Right cardiac atrium (tissue), 5 donors: Measurements from ENCODE around the gene IL12RB1. TPM values are rescaled to one million over a fixed set of nuclear protein-coding genes. Genes with fewer than 3 reads are reported as not detected.
A peak's percentile ranks its signal among the peaks of the same experiment; 100 is the strongest.

Experiments used
- ATAC-seq, 2 donors: fragments of 200-7000 bp; cut with Tn5 transposase; one replicate each; pipeline versions ENCODE4 v1.8.0 to v1.9.1; 2020; ENCODE audit warnings: moderate library complexity in 2 of 2, mild to moderate bottlenecking in 1 of 2
- DNase-seq, 3 donors: peaks; one replicate each; pipeline ENCODE4 v3.0.0-alpha.2; 2020
- H3K27ac ChIP-seq: one replicate; pipeline ENCODE4 v1.5.1; 2013; ENCODE audit warnings: mild to moderate bottlenecking, low read length, control low read depth, moderate library complexity
- H3K27me3 ChIP-seq: one replicate; pipeline ENCODE4 v1.6.1; 2013; ENCODE audit not compliant: control insufficient read depth, insufficient read depth
- H3K4me1 ChIP-seq: one replicate; pipeline ENCODE4 v1.6.1; 2013; ENCODE audit warnings: low read length; ENCODE audit not compliant: control insufficient read depth, insufficient read depth
- H3K4me3 ChIP-seq: one replicate; pipeline ENCODE4 v1.5.1; 2013; ENCODE audit warnings: low read length, control low read depth
- H3K9me3 ChIP-seq: one replicate; pipeline ENCODE4 v1.6.1; 2013; ENCODE audit warnings: low read length; ENCODE audit not compliant: control insufficient read depth
- WGBS: extraction: QIAGEN DNeasy Blood & Tissue Kit; methylation state at CpG from one replicate; pipeline ENCODE4 v1.1.7; 2013; 5-methylcytosine and 5-hydroxymethylcytosine counted together
- intact Hi-C, 4 donors: fragments of 100-400 bp; cut with DNase I; formaldehyde crosslinking; loops; one replicate each; pipeline versions ENCODE4 v1.11.0 to v1.14.0; 2022 to 2023
- polyA plus RNA-seq: library from polyadenylated mRNA; stranded (reverse); fragments of 200-250 nt; gene quantifications from one replicate; pipeline ENCODE4 v1.2.3, GENCODE V29; 2013
- total RNA-seq, 4 donors: library from RNA; stranded (reverse); fragmentation: NEBNext Ultra II Directional; extraction: Animal tissue kit (Norgen Biotek cat#: 25700); gene quantifications; one replicate each; pipeline ENCODE4 v1.2.1, GENCODE V29; 2021
- donor health status: healthy with polysubstance abuse.
- donor health status: DM: no; HTN: yes; CAD: no.
- donor health status: DM: no; HTN: no; CAD: no.
- donor health status: DM: no; HTN: yes; CAD: no; lungs with severe emphysema.
- donor health status: DM: yes; HTN: yes; CAD: no.

IL12RB1 gene
- total and polyA plus RNA-seq, 5 donors, result 0.32 to 1.6 (median 0.83) TPM

- WGBS, result 85% methylated on average over 8 of the region's 8 CpGs
- ATAC-seq (no peak), DNase-seq (no peak)
- no peak overlapping the region for H3K4me3 ChIP-seq
- no peaks in the 10 kb centered on the region for H3K9me3 ChIP-seq
- intact Hi-C loops, result no loop called here
- H3K27ac ChIP-seq, result no peak overlapping the region
- H3K4me1 ChIP-seq, result no peaks in the 10 kb centered on the region
- H3K27me3 ChIP-seq, result no peaks in the 10 kb centered on the region
Measured at GRCh38 chr19:18085702-18086457, 854 bp downstream of the IL12RB1 start.

DNA sequence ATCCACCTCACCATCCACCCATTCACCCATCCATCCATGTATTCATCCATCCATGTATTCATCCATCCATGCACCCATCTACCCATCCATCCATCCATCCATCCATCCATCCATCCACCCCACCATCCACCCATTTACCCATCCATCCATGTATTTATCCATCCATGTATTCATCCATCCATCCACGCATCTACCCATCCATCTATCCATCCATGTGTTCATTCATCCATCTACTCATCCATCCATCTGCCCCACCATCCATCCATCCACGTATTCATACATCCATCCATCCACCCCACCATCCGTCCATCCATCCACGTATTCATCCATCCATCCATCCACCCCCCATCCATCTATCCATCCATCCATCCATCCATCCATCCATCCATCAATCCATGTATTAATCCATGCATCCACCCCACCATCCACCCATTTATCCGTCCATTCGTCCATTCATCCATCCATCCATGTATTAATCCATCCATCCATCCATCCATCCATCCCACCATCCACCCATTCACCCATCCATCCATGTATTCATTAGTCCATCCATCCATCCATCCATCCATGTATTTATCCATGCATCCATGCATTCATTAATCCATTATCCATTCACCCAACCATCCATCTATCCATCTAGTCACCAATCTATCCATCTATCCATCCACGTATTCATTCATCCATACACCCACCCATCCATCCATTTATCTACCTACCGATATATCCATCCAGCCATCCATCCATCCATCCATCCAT lies 2.6 kb downstream of the IL12RB1 start:
- no peak overlapping the region for H3K27ac ChIP-seq
- ATAC-seq, result no peak

GRCh38 chr19:18074192-18074591 lies 12.5 kb downstream of the IL12RB1 start:
- WGBS, result 75% methylated on average over 9 of the region's 9 CpGs
- no peak for ATAC-seq
- no peak overlapping the region for H3K27ac ChIP-seq

More for the DNA sequence above, 2.6 kb downstream of the IL12RB1 start:
- Histone ChIP-seq H3K27me3 (no peaks in the 10 kb centered on the region), H3K4me3 (no peak overlapping the region), H3K9me3 (no peaks in the 10 kb centered on the region), H3K4me1 (no peaks in the 10 kb centered on the region)
- WGBS, result 70% methylated on average over 8 of the region's 8 CpGs
- no peak for DNase-seq
- intact Hi-C loops, result no loop called here

DNA sequence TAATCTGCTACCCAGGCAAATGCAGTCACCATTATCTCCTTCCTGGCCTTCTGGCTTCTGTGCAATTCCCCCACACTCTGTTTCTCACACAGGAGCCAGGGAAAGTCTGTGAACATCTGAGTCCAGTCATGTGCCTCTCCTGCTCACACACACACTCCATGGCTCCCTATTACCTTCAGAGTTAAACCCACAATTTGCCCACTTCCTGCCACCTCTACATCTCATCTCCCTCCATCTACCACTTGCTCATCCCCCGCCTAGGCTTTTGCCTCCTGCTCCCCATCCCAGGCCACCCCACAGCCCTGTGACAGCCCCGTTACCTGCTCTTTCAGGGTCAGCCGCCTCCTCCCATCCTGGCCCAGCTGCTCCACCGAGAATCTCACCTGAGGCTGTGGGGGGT lies 13.5 kb downstream of the IL12RB1 start:
- no peak overlapping the region for H3K27ac ChIP-seq
- DNase-seq, result no peak
- H3K9me3 ChIP-seq, result no peaks in the 10 kb centered on the region
- H3K4me3 ChIP-seq, result no peak overlapping the region
- ATAC-seq, result no peak
- no peaks in the 10 kb centered on the region for H3K27me3 ChIP-seq
- no peaks in the 10 kb centered on the region for H3K4me1 ChIP-seq
- 81% methylated on average over 4 of the region's 4 CpGs for WGBS
- intact Hi-C loops, result no loop called here

More at GRCh38 chr19:18074192-18074591, 12.5 kb downstream of the IL12RB1 start:
- no peak for DNase-seq
- Histone ChIP-seq H3K27me3 (no peaks in the 10 kb centered on the region), H3K4me3 (no peak overlapping the region), H3K4me1 (no peaks in the 10 kb centered on the region), H3K9me3 (no peaks in the 10 kb centered on the region)
- intact Hi-C loops, result no loop called here

DNA sequence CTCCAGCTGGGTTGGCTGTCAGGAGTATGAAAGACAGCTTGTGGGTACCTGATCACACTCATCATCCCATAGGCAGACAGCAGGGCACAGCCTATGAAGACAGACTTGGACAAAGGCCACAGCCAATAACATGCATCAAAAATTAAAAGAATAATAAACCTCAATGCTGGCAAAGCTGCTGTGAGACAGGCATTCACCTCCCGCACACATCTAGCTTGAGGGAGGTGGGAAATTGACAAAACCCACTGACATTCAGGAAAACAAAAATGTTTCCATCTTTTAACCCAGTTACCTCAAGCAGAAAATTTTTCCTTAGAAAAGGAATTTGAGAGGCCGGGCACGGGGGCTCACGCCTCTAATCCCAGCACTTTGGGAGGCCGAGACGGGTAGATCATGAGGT lies 14.4 kb downstream of the IL12RB1 start:
- Histone ChIP-seq H3K27me3 (no peaks in the 10 kb centered on the region), H3K27ac (no peak overlapping the region), H3K9me3 (no peaks in the 10 kb centered on the region), H3K4me1 (no peaks in the 10 kb centered on the region), H3K4me3 (no peak overlapping the region)
- ATAC-seq (no peak), DNase-seq (no peak)
- WGBS, result 85% methylated on average over 6 of the region's 6 CpGs
- intact Hi-C loops, result no loop called here

DNA sequence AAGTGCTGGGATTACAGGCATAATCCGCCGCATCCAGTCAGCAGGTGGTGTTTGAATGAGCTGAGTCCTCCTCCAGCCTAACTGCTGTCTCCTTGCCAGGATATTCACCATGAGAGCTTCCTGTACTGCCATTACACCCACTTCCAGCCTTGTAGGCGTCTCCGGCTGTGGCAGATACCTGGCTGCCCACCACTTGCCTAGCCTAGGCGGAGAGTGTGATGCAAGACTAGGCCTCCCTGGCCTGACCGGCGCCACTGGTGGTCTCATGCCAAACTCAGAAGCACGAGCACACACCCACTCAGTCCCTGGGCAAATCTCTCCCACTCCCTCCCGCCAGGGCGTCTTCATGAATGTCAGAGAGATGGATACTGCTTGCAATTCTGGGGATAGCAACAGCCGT lies 16.6 kb downstream of the IL12RB1 start:
- DNase-seq (peak in 1 of 3 donors; percentile 29), ATAC-seq (peak in 1 of 2 donors; percentile 11)
- Histone ChIP-seq H3K9me3 (no peaks in the 10 kb centered on the region), H3K27me3 (no peaks in the 10 kb centered on the region), H3K27ac (no peak overlapping the region), H3K4me3 (no peak overlapping the region), H3K4me1 (no peaks in the 10 kb centered on the region)
- WGBS, result 64% methylated on average over 11 of the region's 11 CpGs
- intact Hi-C loops, result no loop called here

DNA sequence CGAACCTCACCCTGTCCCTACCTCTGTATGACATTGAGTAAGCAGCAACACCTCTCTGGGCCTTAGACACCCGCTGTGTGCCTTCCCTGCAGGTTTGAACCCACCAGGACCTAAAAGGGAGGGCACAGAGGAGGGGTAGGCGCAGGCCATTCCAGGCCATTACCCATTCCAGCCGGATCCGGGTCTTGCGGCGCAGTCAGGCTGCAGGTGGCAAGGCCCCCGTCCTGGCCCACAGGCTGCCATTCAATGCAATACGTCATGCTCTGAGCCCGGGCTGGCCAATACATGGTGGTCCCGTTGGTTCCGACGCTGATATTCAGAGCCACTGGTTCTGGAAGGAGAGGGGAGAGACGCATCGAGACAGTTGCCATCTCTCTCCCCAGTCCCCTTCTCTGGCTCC lies 17.4 kb downstream of the IL12RB1 start:
- intact Hi-C loops, result no loop called here

GRCh38 chr19:18068395-18068794 lies 18.3 kb downstream of the IL12RB1 start:
- no peak overlapping the region for H3K4me3 ChIP-seq
- ATAC-seq (no peak), DNase-seq (peak in 1 of 3 donors; percentile 7)
- H3K27ac ChIP-seq, result no peak overlapping the region
- intact Hi-C loops, result no loop called here
- H3K9me3 ChIP-seq, result no peaks in the 10 kb centered on the region
- no peaks in the 10 kb centered on the region for H3K27me3 ChIP-seq
- no peaks in the 10 kb centered on the region for H3K4me1 ChIP-seq
- 93% methylated on average over 5 of the region's 5 CpGs for WGBS

More for the DNA sequence above, 17.4 kb downstream of the IL12RB1 start:
- no peaks in the 10 kb centered on the region for H3K4me1 ChIP-seq
- no peak overlapping the region for H3K27ac ChIP-seq
- H3K9me3 ChIP-seq, result no peaks in the 10 kb centered on the region
- peak in 1 of 3 donors; percentile 10 for DNase-seq
- H3K4me3 ChIP-seq, result no peak overlapping the region
- peak in 1 of 2 donors; percentile 41 for ATAC-seq
- 78% methylated on average over 15 of the region's 15 CpGs for WGBS
- no peaks in the 10 kb centered on the region for H3K27me3 ChIP-seq

DNA sequence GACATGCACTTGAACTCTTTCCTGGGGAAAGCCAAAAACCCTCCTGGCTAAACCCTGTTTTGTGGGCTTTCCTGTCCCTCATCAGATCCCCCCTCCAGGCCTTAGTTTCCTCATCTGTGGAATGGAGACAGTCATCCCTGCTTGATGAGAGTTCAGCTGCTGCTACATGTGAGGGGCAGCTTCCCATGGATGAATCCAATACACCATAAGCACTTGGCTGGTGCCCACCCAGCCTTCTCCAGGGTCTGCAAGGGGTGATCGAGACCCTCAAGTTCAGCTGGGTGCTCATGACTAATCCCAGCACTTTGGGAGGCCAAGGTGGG lies 21.6 kb downstream of the IL12RB1 start:
- 84% methylated on average over 1 of the region's 1 CpG for WGBS
- H3K9me3 ChIP-seq, result no peaks in the 10 kb centered on the region
- intact Hi-C loops, result no loop called here

DNA sequence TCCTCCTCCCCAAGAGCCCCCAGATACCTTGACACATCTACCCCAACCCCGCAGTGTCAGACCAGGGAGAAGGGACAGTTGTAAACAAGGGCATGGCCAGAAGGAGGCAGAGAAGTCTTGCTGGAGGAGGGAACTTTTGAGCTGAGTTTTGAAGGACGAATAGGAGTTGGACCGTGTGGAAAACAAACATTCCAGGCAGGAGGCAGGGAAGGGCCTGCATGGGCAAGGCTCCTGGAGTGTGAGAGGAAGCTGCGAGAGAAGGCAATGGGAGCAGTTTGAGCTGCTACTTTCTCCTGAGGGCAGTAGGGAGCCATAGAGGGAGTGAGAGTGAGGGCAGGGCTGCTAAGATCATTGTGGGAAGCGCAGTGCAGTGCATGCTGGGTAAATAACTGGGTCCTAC lies 23.3 kb downstream of the IL12RB1 start:
- Histone ChIP-seq H3K27me3 (no peaks in the 10 kb centered on the region), H3K4me1 (no peaks in the 10 kb centered on the region), H3K27ac (no peak overlapping the region), H3K9me3 (no peaks in the 10 kb centered on the region), H3K4me3 (no peak overlapping the region)
- WGBS, result 77% methylated on average over 5 of the region's 5 CpGs
- DNase-seq (peak in 1 of 3 donors; percentile 28), ATAC-seq (no peak)
- intact Hi-C loops, result loop anchor here in 1 of 4 donors (5.0 kb wide), 1 partner anchor 121 kb away; no protein-coding TSS in a partner anchor

More for the DNA sequence above, 21.6 kb downstream of the IL12RB1 start:
- DNase-seq (no peak), ATAC-seq (no peak)
- no peak overlapping the region for H3K4me3 ChIP-seq
- no peaks in the 10 kb centered on the region for H3K27me3 ChIP-seq
- H3K27ac ChIP-seq, result no peak overlapping the region
- no peaks in the 10 kb centered on the region for H3K4me1 ChIP-seq

DNA sequence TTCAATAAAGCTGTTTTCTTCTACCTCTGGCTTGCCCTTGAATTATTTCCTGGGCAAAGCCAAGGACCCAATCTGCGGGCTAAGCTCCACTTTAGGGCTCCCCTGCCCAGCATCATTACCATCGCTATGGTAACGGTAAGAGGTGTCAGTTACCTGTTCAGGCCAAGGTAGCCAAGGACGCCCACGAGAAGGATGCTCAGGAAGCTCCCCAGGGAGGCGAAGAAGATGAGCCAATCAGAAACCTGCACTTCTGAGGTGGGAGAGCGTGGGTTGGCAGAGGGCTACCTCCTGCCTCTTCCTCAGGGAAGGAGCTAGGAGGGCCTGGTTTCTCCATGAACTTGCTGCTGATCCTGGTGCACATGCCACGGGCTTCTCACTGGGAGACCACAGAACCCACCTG lies 24.7 kb downstream of the IL12RB1 start:
- Histone ChIP-seq H3K27ac (no peak overlapping the region), H3K27me3 (no peaks in the 10 kb centered on the region), H3K4me1 (peaks cover 3% of the 10 kb centered on the region), H3K9me3 (no peaks in the 10 kb centered on the region), H3K4me3 (no peak overlapping the region)
- 48% methylated on average over 8 of the region's 8 CpGs for WGBS
- intact Hi-C loops, result loop anchor here in 1 of 4 donors (5.0 kb wide), 1 partner anchor 120 kb away; no protein-coding TSS in a partner anchor
- ATAC-seq, result no peak
- no peak for DNase-seq
